Suprapubic skin (tissue), 4 donors: Measurements from ENCODE around the gene METTL22. TPM values are rescaled to one million over a fixed set of nuclear protein-coding genes. Genes with fewer than 3 reads are reported as not detected.

Experiments used
- DNase-seq, 2 donors: peaks; one replicate each; pipeline ENCODE4 v3.0.0-alpha.2; 2019; ENCODE audit warnings: low spot score in 2 of 2
- H3K27ac ChIP-seq: fragments of 200-600 bp; sonication (generic); one replicate; pipeline ENCODE4 v1.5.1; 2019
- H3K27me3 ChIP-seq: fragments of 200-600 bp; sonication (generic); one replicate; pipeline ENCODE4 v1.5.1; 2019
- H3K36me3 ChIP-seq: fragments of 200-600 bp; sonication (generic); one replicate; pipeline ENCODE4 v1.5.1; 2019
- H3K4me1 ChIP-seq: fragments of 200-600 bp; sonication (generic); one replicate; pipeline ENCODE4 v1.5.1; 2019
- H3K4me3 ChIP-seq: fragments of 200-600 bp; sonication (generic); one replicate; pipeline ENCODE4 v1.5.1; 2019; ENCODE audit warnings: mild to moderate bottlenecking
- H3K9me3 ChIP-seq: fragments of 200-600 bp; sonication (generic); one replicate; pipeline ENCODE4 v1.5.1; 2019
- EP300 ChIP-seq: sonication (generic); formaldehyde crosslinking; IDR thresholded peaks from one replicate; pipeline ENCODE4 v1.6.1; 2017; ENCODE audit warnings: antibody characterized with exemption
- POLR2A ChIP-seq, 2 donors: fragments of 450-650 bp; IDR thresholded peaks; one replicate each; pipeline ENCODE4 v1.6.1; 2017; ENCODE audit warnings: antibody characterized with exemption in 2 of 2, mild to moderate bottlenecking in 2 of 2, moderate library complexity in 2 of 2
- POLR2AphosphoS5 ChIP-seq, 3 donors: sonication (generic); formaldehyde crosslinking; IDR thresholded peaks; one replicate each; pipeline ENCODE4 v1.6.1; 2017; ENCODE audit warnings: antibody characterized with exemption in 3 of 3
- WGBS: methylation state at CpG from one replicate; pipeline ENCODE4 v1.1.5; 2018; 5-methylcytosine and 5-hydroxymethylcytosine counted together
- total RNA-seq, 4 donors: library from RNA; depleted of rRNA; stranded (reverse); fragments of >200 nt; gene quantifications; one replicate each; pipeline ENCODE4 v1.1.0, GENCODE V29; 2016
- TF ChIP-seq, protein P1 (sequence below), 2 donors: fragments of 200-600 bp in 1 of 2; fragments of 450-650 bp in 1 of 2; sonication (generic) in 1 of 2; IDR thresholded peaks; one replicate each; pipeline ENCODE4 v1.5.1; 2016 to 2019; ENCODE audit warnings: antibody characterized with exemption in 2 of 2, mild to moderate bottlenecking in 1 of 2, moderate library complexity in 1 of 2

The METTL22 gene
- total RNA-seq, 4 donors from 2014 or later = 15.5 to 114 (median 28.3) TPM

DNA sequence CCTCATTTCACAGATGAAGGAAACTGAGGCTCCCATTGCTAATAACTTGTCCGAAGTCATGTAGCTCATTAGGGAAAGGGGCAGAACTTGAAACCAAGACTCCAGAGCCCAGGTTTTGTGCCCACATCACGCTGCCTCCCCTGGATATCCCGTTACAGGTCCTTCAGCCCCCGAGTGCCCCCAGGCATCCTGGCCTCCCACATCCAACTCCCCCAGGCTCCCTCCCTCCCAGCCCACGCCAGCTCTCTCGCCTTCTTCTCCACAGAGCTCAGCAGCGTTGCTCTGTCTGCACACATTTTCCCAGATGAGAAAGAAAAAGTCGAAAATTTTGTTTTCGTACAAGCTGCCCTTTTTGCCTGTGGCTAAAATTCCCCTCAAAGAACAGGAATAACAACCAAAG lies 14.3 kb upstream of the METTL22 start:
- Histone ChIP-seq H3K36me3 (no peaks in the 10 kb centered on the region), H3K4me1 (no peaks in the 10 kb centered on the region), H3K27me3 (peaks cover 24% of the 10 kb centered on the region), H3K4me3 (no peak overlapping the region), H3K27ac (no peak overlapping the region), H3K9me3 (no peaks in the 10 kb centered on the region)
- TF ChIP-seq EP300 (no peak), POLR2A (IDR thresholded peaks at IDR 0.05) (no peak), POLR2AphosphoS5 (IDR thresholded peaks at IDR 0.05) (no peak)
- TF ChIP-seq, protein P1, sequence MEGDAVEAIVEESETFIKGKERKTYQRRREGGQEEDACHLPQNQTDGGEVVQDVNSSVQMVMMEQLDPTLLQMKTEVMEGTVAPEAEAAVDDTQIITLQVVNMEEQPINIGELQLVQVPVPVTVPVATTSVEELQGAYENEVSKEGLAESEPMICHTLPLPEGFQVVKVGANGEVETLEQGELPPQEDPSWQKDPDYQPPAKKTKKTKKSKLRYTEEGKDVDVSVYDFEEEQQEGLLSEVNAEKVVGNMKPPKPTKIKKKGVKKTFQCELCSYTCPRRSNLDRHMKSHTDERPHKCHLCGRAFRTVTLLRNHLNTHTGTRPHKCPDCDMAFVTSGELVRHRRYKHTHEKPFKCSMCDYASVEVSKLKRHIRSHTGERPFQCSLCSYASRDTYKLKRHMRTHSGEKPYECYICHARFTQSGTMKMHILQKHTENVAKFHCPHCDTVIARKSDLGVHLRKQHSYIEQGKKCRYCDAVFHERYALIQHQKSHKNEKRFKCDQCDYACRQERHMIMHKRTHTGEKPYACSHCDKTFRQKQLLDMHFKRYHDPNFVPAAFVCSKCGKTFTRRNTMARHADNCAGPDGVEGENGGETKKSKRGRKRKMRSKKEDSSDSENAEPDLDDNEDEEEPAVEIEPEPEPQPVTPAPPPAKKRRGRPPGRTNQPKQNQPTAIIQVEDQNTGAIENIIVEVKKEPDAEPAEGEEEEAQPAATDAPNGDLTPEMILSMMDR (IDR thresholded peaks at IDR 0.05) = no peak
- WGBS = 56% methylated on average over 9 of the region's 9 CpGs
- no peak for DNase-seq

DNA sequence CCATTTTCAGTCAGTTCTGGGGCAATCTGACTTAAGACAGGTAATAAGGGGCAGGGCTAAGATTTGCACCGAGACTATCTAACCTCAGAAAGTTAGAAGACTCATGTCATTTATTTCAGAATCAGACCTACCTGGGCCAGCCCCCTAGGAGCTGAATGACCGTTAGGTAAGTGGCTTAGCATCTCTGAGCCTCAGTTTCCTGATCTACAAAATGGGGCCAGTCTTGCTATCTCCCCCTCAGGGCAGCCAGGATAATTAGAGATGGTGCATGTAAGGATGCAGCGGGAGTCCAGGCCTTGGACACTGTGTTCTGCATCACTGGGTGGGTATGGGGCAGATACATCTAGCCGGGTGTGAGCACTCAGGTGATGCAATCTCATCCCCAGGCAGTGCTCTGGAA lies 10.4 kb upstream of the METTL22 start:
- 81% methylated on average over 4 of the region's 4 CpGs for WGBS
- H3K4me1 ChIP-seq = no peaks in the 10 kb centered on the region
- no peak overlapping the region for H3K4me3 ChIP-seq
- H3K27ac ChIP-seq = no peak overlapping the region
- H3K9me3 ChIP-seq = no peaks in the 10 kb centered on the region
- peaks cover 24% of the 10 kb centered on the region for H3K27me3 ChIP-seq
- TF ChIP-seq POLR2A (IDR thresholded peaks at IDR 0.05) (no peak), POLR2AphosphoS5 (IDR thresholded peaks at IDR 0.05) (no peak), EP300 (no peak)
- TF ChIP-seq, protein P1 (IDR thresholded peaks at IDR 0.05) = no peak
- no peak for DNase-seq
- no peaks in the 10 kb centered on the region for H3K36me3 ChIP-seq

DNA sequence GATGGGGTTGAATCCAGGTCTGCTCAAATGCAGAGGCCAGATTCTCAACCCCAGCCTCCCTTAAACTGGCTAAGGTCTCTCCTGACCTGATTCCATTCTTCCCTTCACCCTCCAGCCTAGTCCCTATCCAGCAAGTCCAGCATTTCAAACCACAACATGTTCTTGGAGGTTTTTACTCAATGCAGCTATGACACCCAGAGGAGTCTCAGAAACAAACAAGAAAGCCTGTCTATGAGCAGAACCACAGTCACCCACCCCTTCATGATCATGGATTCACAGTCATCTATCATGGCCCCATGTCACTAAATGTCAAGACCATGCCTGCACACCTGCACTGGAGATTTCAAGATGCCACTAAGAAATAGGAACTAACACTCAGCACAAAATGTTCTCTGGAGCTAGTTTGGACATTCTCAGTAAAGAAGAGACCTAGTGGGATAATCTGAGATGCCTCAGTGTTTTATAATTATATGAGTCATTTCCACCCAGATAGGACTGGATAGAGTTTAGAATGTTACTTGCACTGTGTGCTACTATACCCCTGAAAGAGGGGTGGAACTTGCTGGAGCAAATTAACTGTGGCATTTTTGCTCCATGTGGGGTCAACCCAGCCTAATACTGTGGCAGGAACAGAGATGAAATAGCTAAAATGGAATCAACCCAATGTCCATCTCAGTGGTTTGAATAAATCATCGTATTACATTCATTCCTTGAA lies 9.5 kb upstream of the METTL22 start:
- no peak for DNase-seq
- TF ChIP-seq POLR2AphosphoS5 (IDR thresholded peaks at IDR 0.05) = no peak
- no peak for TF ChIP-seq EP300
- TF ChIP-seq, protein P1 (IDR thresholded peaks at IDR 0.05) = no peak
- TF ChIP-seq POLR2A (IDR thresholded peaks at IDR 0.05) = no peak
- 94% methylated on average over 1 of the region's 1 CpG for WGBS

DNA sequence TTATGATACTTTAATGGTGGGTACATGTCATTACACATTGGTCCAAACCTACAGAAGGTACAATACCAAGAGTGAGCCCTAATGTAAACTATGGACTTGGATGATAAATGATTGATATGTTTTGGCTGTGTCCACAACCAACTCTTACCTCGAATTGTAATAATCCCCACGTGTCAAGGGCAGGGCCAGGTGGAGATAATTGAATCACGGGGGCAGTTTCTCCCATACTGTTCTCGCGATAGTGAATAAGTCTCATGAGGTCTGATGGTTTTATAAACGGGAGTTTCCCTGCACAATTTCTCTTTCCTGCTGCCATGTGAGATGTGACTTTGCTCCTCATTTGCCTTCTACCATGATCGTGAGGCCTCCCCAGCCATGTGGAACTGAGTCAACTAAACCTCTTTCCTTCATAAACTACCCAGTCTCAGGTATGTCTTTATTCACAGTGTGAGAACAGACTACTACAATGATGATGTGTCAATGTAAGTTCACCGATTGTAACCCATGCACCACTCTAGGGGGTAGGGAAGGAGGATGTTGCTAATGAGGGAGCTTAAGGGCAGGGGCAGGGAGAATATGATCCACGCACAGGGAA lies 7.0 kb upstream of the METTL22 start:
- no peaks in the 10 kb centered on the region for H3K36me3 ChIP-seq
- TF ChIP-seq POLR2A (IDR thresholded peaks at IDR 0.05) (no peak), POLR2AphosphoS5 (IDR thresholded peaks at IDR 0.05) (no peak), EP300 (no peak)
- TF ChIP-seq, protein P1 (IDR thresholded peaks at IDR 0.05) = no peak
- no peak for DNase-seq
- peaks cover 8% of the 10 kb centered on the region for H3K27me3 ChIP-seq
- no peak overlapping the region for H3K4me3 ChIP-seq
- no peaks in the 10 kb centered on the region for H3K9me3 ChIP-seq
- 75% methylated on average over 9 of the region's 9 CpGs for WGBS
- no peak overlapping the region for H3K27ac ChIP-seq
- H3K4me1 ChIP-seq = no peaks in the 10 kb centered on the region

More for the DNA sequence above, 9.5 kb upstream of the METTL22 start:
- Histone ChIP-seq H3K36me3 (no peaks in the 10 kb centered on the region), H3K9me3 (no peaks in the 10 kb centered on the region), H3K27ac (no peak overlapping the region), H3K4me3 (no peak overlapping the region), H3K27me3 (peaks cover 24% of the 10 kb centered on the region), H3K4me1 (no peaks in the 10 kb centered on the region)

DNA sequence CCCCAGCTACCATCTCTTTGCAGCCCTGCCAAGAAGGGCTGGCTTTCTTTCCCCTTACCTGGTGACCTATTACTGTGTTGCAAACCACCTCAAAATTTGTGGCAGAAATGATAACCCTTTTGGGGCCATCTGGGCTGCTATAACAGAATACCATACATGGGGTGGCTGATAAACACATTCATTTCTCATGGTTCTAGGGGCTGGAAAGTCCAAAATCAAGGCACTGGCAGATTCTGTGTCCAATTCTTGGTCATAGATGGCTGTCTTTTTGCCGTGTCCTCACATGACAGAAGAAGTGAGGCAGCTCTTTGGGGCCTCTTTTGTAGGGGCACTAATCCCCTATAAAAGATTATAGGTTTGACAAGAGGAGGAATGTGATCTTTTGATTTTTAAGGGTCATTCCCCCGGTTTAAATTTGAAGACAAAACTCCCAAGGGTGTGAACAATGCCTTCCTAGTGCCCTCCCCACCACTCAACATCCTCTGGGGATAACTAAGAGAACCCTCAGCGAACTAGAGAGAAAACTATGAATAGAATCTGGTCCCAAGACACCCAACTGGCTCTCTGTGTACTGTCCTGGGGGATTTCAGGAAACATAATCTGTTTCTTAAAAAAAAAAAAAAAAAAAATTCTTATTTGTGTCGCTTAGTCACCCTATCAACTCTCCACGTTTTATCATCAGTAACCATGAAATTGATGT lies 1.7 kb upstream of the METTL22 start:
- 74% methylated on average over 5 of the region's 5 CpGs for WGBS
- Histone ChIP-seq H3K9me3 (no peaks in the 10 kb centered on the region), H3K4me1 (peaks cover 18% of the 10 kb centered on the region), H3K36me3 (no peaks in the 10 kb centered on the region), H3K4me3 (no peak overlapping the region), H3K27ac (no peak overlapping the region), H3K27me3 (no peaks in the 10 kb centered on the region)
- TF ChIP-seq, protein P1 (IDR thresholded peaks at IDR 0.05) = no peak
- TF ChIP-seq POLR2A (IDR thresholded peaks at IDR 0.05) (no peak), POLR2AphosphoS5 (IDR thresholded peaks at IDR 0.05) (no peak), EP300 (no peak)
- DNase-seq = no peak
